Ectodermal cell (in vitro differentiated cells): ENCODE data around the gene SNAI3.

Experiments
- H3K27ac ChIP-seq: 2 replicates; pipeline ENCODE4 v1.7.0; 2013; ENCODE audit warnings: mild to moderate bottlenecking, low read depth, low read length; ENCODE audit not compliant: insufficient read depth, poor library complexity, severe bottlenecking
- H3K27me3 ChIP-seq: 2 replicates; pipeline ENCODE4 v1.7.0; 2013; ENCODE audit warnings: mild to moderate bottlenecking, low read length; ENCODE audit not compliant: insufficient read depth, control insufficient read depth, poor library complexity, severe bottlenecking
- H3K36me3 ChIP-seq: one replicate; pipeline ENCODE4 v1.7.0; 2013; ENCODE audit warnings: low read length; ENCODE audit not compliant: control insufficient read depth, insufficient read depth
- H3K4me1 ChIP-seq: one replicate; pipeline ENCODE4 v1.7.0; 2013; ENCODE audit warnings: low read length; ENCODE audit not compliant: control insufficient read depth, insufficient read depth
- H3K4me3 ChIP-seq: 2 replicates; pipeline ENCODE4 v1.7.0; 2013; ENCODE audit warnings: low read depth, low read length, control low read depth; ENCODE audit not compliant: insufficient read depth
- H3K9me3 ChIP-seq: 2 replicates; pipeline ENCODE4 v1.7.0; 2013; ENCODE audit warnings: mild to moderate bottlenecking, low read length, moderate library complexity; ENCODE audit not compliant: control insufficient read depth
- WGBS, 2 experiments: methylation state at CpG; one replicate each; pipeline ENCODE4 v1.1.7; 2013; ENCODE audit warnings: missing lambda C conversion rate in 2 of 2; 5-methylcytosine and 5-hydroxymethylcytosine counted together

SNAI3 gene

DNA sequence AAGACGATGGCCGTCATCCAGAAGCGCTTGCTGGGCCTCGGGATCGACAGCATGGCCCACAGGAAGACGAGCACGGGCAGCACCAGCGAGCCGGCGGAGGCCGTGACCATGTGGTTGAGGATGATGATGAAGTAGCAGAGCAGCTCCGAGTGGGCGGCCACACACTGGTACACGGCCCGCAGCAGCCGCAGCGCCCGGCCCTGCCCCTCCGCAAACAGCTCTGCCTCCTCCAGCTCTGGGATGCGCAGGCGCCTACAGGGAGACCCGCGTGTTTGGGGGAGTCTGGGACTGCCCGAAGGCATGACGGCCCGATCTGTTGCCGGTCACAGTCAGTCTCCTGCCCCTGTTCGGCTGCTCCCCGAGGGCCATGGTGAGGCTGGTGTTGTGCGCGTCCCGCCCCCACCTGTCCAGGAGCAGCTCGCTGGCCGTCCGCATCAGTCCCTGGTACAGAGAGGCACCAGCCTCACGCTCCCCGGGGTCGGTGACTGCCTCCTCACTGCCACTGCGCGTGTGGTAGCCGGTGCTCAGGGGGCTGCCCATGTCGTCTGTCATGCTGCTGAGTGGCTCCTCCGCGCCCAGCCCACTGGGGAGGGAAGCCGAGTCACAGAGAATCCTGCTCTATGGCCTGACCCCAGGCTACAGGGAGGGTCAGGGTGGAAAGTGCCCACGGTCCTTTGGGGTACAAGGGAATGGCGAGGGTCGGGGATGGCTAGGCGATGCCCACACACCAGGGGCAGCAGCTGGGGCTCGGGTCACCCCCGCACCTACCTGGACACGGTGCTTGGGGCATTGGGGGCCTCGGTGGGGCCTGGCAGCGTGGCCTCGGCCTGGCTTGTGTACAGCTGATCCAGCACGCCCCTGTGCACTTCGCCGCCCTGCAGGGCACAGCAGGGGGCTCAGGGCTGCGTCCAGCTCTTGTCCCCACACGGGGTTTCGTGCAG, 35.8 kb upstream of the SNAI3 start:
- Histone ChIP-seq H3K36me3 (no peaks in the 10 kb centered on the region), H3K27ac (no peak overlapping the region), H3K4me3 (no peak overlapping the region), H3K4me1 (no peaks in the 10 kb centered on the region), H3K27me3 (no peaks in the 10 kb centered on the region), H3K9me3 (no peaks in the 10 kb centered on the region)
- 95 to 96% methylated on average over 61 of the region's 61 CpGs for WGBS, 2 experiments

DNA sequence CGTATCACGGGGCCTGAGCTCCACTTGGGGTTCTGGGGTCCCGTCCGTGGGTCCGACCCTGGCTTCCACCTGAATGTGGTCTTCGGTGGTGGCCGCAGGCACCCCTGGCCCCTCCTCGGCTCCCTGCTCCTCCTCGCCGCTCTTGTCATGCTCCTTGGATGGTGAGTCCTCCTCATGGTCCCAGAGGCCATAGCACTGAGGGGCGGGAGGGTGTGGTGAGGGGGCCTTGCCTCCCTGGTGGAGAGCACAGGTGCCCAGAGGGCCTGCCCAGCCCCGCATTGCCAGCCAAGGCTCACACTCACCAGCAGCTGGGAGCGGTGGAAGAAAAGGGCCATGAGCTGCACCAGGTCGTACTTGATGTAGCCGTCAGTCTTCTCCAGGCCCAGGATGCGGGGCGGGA, 34.9 kb upstream of the SNAI3 start:
- 96 to 97% methylated on average over 17 of the region's 17 CpGs for WGBS, 2 experiments
- no peaks in the 10 kb centered on the region for H3K4me1 ChIP-seq
- no peaks in the 10 kb centered on the region for H3K9me3 ChIP-seq

DNA sequence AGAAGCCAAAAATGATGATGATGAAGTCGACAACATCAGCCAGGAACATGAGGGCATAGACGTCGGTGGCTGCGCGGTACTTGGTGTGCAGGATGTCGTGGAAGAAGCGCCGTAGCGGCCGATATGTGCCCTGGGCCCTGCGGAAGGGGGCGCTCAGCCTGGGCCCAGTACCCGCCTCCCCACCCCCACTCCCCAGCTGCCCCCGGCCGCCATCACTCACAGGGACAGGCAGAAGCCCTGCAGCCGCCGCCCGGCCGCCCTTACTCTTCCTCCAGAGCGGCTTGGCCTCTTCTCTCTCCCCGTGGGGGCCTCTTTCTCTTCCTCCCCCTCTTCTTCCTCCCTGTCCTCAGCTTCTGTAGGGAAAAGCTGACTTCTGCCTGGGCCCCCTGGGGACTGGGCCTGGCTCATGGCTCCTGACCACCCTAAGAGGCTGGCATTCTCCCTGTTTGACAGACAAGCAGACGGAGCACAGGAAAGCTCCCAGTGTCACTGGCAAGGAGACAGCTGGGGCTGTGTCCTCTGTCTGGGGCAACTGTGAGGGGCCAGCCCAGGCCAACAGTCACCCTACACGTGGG, 34.2 kb upstream of the SNAI3 start:
- Histone ChIP-seq H3K9me3 (no peaks in the 10 kb centered on the region), H3K27ac (no peak overlapping the region), H3K36me3 (peaks cover 12% of the 10 kb centered on the region), H3K27me3 (no peaks in the 10 kb centered on the region), H3K4me1 (no peaks in the 10 kb centered on the region), H3K4me3 (no peak overlapping the region)
- 93% methylated on average over 23 of the region's 23 CpGs for WGBS, 2 experiments

More for the DNA sequence above, 34.9 kb upstream of the SNAI3 start:
- Histone ChIP-seq H3K36me3 (peaks cover 6% of the 10 kb centered on the region), H3K4me3 (no peak overlapping the region), H3K27ac (no peak overlapping the region), H3K27me3 (no peaks in the 10 kb centered on the region)

DNA sequence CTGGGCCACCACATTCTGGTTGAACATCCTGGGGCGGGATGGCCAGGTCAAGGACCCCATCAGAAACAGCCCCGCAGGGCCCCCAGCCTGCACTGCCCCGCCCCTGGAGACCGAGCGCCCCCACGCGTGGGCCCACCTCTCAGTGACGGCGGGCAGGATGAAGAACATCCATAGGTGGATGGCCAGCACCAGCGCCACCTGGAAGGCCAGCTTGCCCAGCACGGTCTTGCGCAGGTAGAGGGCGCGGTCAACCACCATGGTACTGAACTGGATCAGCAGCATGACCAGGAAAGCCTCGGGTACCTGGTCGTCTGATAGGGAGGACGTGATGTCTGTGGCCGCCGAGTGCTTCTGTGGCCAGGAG, 33.6 kb upstream of the SNAI3 start:
- Histone ChIP-seq H3K9me3 (no peaks in the 10 kb centered on the region), H3K4me1 (no peaks in the 10 kb centered on the region), H3K36me3 (peaks cover 12% of the 10 kb centered on the region), H3K4me3 (no peak overlapping the region), H3K27me3 (no peaks in the 10 kb centered on the region), H3K27ac (no peak overlapping the region)
- WGBS, 2 experiments = 96% methylated on average over 19 of the region's 19 CpGs

DNA sequence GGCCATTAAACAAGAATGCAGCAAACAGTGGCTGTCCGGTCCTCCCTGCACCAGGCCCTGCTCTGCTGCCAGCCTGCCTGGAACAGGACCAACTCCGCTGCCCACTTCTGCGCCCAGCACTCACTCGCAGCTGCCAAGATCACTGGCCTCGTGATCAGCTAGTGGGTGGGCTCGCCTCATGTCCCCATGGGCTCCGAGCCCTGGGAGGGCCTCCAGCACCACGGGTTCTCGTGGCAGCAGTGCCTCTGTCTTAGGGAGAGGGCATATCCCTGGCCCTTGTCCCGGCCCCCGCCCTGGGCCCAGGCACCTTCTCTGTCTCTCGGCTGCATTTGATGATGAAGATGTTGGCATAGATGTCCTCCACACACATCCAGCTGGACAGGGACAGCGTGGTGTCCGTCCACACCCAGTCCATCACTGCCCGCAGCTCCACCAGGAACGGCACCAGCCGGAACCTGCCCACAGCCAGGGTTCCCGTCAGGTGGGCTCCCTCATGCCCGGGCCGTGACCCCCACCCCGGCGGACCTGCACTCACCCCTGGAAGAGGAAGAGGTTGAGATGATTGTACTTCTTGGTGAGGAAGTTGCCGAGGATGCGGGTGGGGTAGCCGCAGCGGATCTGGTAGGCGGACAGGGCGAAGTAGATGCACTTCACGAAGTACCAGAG, 33.1 kb upstream of the SNAI3 start:
- Histone ChIP-seq H3K27ac (no peak overlapping the region), H3K9me3 (no peaks in the 10 kb centered on the region), H3K4me1 (no peaks in the 10 kb centered on the region), H3K27me3 (no peaks in the 10 kb centered on the region), H3K4me3 (no peak overlapping the region), H3K36me3 (peaks cover 12% of the 10 kb centered on the region)
- 96% methylated on average over 29 of the region's 29 CpGs for WGBS, 2 experiments

DNA sequence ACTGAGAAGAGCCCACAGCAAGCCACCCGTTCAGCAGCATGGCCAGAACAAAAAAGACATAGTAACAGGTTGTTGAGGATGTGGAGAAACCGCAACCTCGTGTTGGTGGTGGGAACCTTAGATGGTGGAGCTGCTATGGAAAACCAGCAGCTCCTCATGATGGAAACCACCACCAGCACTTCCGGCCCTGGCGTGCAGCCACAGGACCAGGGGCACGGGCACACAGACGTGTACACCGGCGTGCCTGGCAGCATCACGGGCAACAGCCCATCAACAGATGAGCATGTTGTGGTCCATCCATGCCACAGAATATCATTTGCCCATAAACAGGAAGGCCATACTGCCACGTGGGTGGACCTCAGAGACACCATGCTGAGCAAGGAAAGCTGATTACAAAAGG, 31.9 kb upstream of the SNAI3 start:
- Histone ChIP-seq H3K4me3 (no peak overlapping the region), H3K27ac (no peak overlapping the region), H3K36me3 (peaks cover 12% of the 10 kb centered on the region), H3K4me1 (no peaks in the 10 kb centered on the region), H3K9me3 (no peaks in the 10 kb centered on the region), H3K27me3 (no peaks in the 10 kb centered on the region)
- WGBS, 2 experiments = 93 to 95% methylated on average over 11 of the region's 11 CpGs

DNA sequence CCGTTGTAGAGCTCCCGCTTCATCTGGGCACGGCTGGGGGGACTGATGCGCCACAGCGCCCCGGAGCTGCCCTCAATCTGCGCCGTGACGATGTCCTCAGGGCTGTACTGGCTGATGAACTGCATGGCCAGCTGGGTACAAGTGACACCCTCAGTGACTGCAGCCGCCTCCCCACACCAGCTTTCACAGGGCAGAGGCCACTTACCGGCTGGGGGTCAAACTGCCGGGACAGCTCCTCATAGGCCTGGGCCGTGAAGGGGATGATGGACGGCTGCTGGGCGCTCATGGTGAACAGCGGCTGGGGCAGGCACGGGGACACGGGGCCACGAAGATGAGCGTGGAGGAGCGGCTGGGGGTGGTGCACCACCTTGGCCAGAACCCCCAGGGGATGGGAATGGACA, 30.3 kb upstream of the SNAI3 start:
- 95 to 97% methylated on average over 21 of the region's 21 CpGs for WGBS, 2 experiments
- H3K4me3 ChIP-seq = no peak overlapping the region
- no peaks in the 10 kb centered on the region for H3K27me3 ChIP-seq
- H3K27ac ChIP-seq = no peak overlapping the region
- no peaks in the 10 kb centered on the region for H3K4me1 ChIP-seq
- peaks cover 12% of the 10 kb centered on the region for H3K36me3 ChIP-seq
- H3K9me3 ChIP-seq = no peaks in the 10 kb centered on the region

DNA sequence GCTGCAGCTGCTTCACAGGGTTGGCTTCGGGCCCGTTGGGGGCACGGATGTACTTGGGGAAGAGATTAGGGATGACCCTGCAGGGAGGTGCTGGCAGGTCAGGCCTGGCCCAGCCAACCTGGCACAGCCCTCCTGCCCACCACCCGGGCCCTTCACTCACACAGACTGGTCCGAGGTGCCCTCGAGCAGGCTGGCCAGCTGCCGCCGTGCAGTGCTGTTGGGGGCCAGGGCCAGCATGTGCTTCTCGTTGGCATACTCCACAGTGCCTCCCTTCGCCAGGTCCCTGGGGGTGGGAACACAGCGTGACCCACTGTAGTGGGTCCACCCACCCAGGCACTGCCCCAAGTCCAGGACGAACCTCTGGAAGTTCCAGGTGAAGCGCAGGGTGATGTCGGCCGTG, 29.9 kb upstream of the SNAI3 start:
- Histone ChIP-seq H3K4me1 (no peaks in the 10 kb centered on the region), H3K27ac (no peak overlapping the region), H3K9me3 (no peaks in the 10 kb centered on the region), H3K36me3 (peaks cover 12% of the 10 kb centered on the region), H3K27me3 (no peaks in the 10 kb centered on the region), H3K4me3 (no peak overlapping the region)
- 95 to 97% methylated on average over 15 of the region's 15 CpGs for WGBS, 2 experiments

DNA sequence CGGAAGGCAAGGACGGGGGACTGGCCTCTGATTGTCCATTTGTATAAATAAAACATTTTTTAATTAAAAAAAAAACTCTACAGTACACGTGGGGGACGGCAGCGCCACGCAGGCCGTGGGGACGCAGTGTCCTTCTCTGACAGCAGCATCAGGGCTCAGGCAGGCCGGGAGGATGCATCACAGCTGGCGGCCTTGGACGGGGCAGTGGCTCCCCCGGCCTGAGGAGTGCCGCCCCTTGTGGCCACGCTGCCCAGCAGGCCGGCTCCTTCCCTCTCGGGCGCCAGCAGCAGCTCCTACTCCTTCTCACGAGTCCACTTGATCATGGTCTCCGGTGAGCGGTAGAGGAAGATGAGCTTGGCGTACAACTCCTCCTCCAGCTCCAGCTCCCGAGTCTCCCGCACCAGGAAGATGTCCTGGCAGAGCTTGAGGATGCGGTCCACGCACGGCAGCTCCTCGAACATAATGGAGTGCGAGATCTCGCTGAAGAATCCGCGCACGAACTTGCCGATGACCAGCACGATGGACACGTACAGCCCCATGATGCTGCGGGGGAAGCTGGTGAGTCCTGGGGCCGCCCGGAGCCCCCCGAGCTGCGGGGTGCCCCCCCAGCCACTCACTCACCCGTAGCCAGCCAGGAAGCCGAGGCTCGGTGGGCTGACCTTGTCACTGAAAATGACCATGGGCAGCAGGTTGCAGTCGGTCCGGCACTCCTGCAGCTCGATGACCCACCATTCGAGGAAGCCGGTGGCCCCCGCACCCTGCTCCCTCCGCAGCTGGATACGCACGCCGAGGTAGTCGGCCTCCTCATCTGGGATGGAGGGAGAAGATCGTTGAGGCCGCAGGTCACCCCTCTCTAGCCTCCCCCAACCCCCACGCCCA, 29.2 kb upstream of the SNAI3 start:
- Histone ChIP-seq H3K4me1 (no peaks in the 10 kb centered on the region), H3K36me3 (peaks cover 12% of the 10 kb centered on the region), H3K27me3 (no peaks in the 10 kb centered on the region), H3K4me3 (no peak overlapping the region), H3K27ac (no peak overlapping the region), H3K9me3 (no peaks in the 10 kb centered on the region)
- 94 to 95% methylated on average over 56 to 57 of the region's 57 CpGs for WGBS, 2 experiments
